Smooth muscle cell (in vitro differentiated cells): ENCODE measurements around the gene SUPT20HL2. TPM values are rescaled to one million over a fixed set of nuclear protein-coding genes. Genes with fewer than 3 reads are reported as not detected.

Experiments used
- DNase-seq: peaks from one replicate; lab custom pipeline; 2025; ENCODE audit not compliant: unreplicated experiment; lab: John Stamatoyannopoulos, UW
- H2AFZ ChIP-seq: fragments of 200-600 bp; sonication (generic); 2 replicates; pipeline ENCODE4 v1.6.0; 2016; ENCODE audit warnings: antibody characterized with exemption, low read depth, mild to moderate bottlenecking
- H3F3A ChIP-seq: fragments of 200-600 bp; sonication (generic); 2 replicates; pipeline ENCODE4 v1.6.0; 2017; ENCODE audit warnings: antibody characterized with exemption, low read depth
- H3K27ac ChIP-seq: fragments of 200-600 bp; sonication (generic); 2 replicates; pipeline ENCODE4 v1.5.1; 2016; ENCODE audit warnings: low read depth, mild to moderate bottlenecking
- H3K27me3 ChIP-seq: fragments of 200-600 bp; sonication (generic); 2 replicates; pipeline ENCODE4 v1.6.1; 2016; ENCODE audit warnings: low read depth, mild to moderate bottlenecking
- H3K36me3 ChIP-seq: fragments of 200-600 bp; sonication (generic); 2 replicates; pipeline ENCODE4 v1.5.1; 2016; ENCODE audit warnings: low read depth
- H3K4me1 ChIP-seq: fragments of 200-600 bp; sonication (generic); 2 replicates; pipeline ENCODE4 v1.5.1; 2016; ENCODE audit warnings: low read depth
- H3K4me2 ChIP-seq: fragments of 200-600 bp; sonication (generic); 2 replicates; pipeline ENCODE4 v1.6.0; 2016; ENCODE audit warnings: mild to moderate bottlenecking
- H3K4me3 ChIP-seq: fragments of 200-600 bp; sonication (generic); 2 replicates; pipeline ENCODE4 v1.5.1; 2016; ENCODE audit warnings: mild to moderate bottlenecking
- H3K79me2 ChIP-seq: fragments of 200-600 bp; sonication (generic); 2 replicates; pipeline ENCODE4 v1.6.0; 2016; ENCODE audit warnings: low read depth, mild to moderate bottlenecking
- H3K9ac ChIP-seq: fragments of 200-600 bp; sonication (generic); 2 replicates; pipeline ENCODE4 v1.6.0; 2016; ENCODE audit warnings: low read depth
- H3K9me3 ChIP-seq: fragments of 200-600 bp; sonication (generic); replicated peaks from 2 replicates; pipeline ENCODE4 v1.5.1; 2016; ENCODE audit warnings: low read depth
- H4K20me1 ChIP-seq: fragments of 200-600 bp; sonication (generic); 2 replicates; pipeline ENCODE4 v1.6.0; 2016; ENCODE audit warnings: low read depth
- CTCF ChIP-seq: fragments of 200-600 bp; sonication (generic); IDR thresholded peaks from 2 replicates; pipeline ENCODE4 v1.5.1; 2017; ENCODE audit warnings: borderline replicate concordance, mild to moderate bottlenecking, antibody characterized with exemption; ENCODE audit not compliant: insufficient read depth, poor library complexity, severe bottlenecking
- WGBS: methylation state at CpG from one replicate; pipeline ENCODE4 v1.1.7; 2016; ENCODE audit warnings: low lambda C conversion rate; 5-methylcytosine and 5-hydroxymethylcytosine counted together
- polyA plus RNA-seq: library from polyadenylated mRNA; unstranded; fragments of >200 nt; fragmentation: Nextera tagmentation; extraction: Ambion mirVana; gene quantifications from 2 replicates; pipeline ENCODE4 v1.2.1, GENCODE V29; 2016
- total RNA-seq: library from RNA; depleted of rRNA; stranded (reverse); fragments of >200 nt; gene quantifications from 2 replicates; pipeline ENCODE4 v1.2.3, GENCODE V29; 2014

SUPT20HL2 gene
- total and polyA plus RNA-seq, 2 experiments from 2014 or later, result 0.45 TPM; not detected in 1

DNA sequence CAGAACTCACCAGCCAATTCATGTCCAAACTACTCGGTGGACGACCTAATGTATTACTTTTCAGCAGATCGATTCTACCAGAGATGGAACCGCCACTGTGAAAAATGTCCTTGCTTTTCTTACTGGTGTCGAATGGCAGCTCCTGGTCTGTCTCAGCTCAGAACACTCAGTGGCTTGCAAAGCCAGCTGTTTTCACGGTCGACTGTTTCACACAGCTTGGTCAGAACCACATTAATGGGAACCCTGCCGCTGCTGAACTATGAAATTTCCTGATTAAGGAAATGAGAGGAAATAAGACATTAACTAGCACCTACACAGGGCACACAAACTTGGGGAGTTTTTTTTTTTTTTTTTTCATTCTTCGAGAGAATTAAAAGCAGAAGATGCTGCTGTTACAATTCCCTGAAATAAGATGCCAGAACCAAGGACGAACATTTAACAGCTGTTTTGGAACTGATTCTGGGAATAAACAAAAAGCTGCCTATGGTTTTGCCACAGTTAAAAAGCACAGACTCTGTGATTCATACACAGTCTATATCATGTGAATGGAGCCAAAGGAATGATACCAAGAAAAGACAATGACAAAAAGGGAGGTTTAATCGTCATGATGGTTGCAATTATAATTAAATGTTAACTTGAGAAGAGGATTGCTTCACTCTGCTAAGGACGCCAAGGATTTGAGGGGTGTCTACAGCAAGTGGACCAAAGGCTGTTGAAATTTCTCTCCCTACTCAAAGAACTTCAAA, 31.3 kb downstream of the SUPT20HL2 start:
- Histone ChIP-seq H3K9ac (peak overlapping the region; percentile 25), H4K20me1 (no peaks in the 10 kb centered on the region), H3K27ac (peak overlapping the region; percentile 81), H2AFZ (peak overlapping the region; percentile 74), H3K27me3 (no peaks in the 10 kb centered on the region), H3K4me3 (peak overlapping the region; percentile 10), H3K79me2 (no peaks in the 10 kb centered on the region), H3K36me3 (no peaks in the 10 kb centered on the region), H3K4me2 (peak overlapping the region; percentile 76), H3F3A (no peaks in the 10 kb centered on the region), H3K4me1 (peaks cover 16% of the 10 kb centered on the region), H3K9me3 (no peaks in the 10 kb centered on the region)
- TF ChIP-seq CTCF, result no peak
- DNase-seq, result no peak
- 28% methylated on average over 12 of the region's 12 CpGs for WGBS

DNA sequence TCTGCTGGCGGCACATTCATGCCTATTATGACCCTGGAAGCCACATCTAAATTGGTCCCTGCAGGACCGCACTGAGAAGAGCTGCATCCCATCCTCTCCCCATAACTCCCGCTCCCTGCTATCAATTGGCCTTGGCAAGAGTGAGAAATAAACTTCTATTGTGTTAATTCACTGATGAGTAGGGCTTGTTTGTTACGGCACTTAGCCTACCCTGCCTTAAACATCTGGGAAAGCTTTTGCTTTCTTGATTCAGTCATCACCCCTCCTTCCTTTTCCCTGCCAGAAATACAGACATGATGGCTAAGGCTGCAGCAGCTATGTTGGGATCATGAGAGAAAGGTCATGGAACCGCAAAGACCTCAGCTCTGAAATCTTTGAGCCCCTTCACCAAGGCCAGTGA, 36.5 kb downstream of the SUPT20HL2 start:
- no peaks in the 10 kb centered on the region for H3K27me3 ChIP-seq
- no peak overlapping the region for H3K4me3 ChIP-seq
- no peak for DNase-seq
- TF ChIP-seq CTCF, result no peak
- H3K4me2 ChIP-seq, result no peak overlapping the region
- no peak overlapping the region for H3K9ac ChIP-seq
- H3F3A ChIP-seq, result no peaks in the 10 kb centered on the region
- H3K27ac ChIP-seq, result no peak overlapping the region
- no peak overlapping the region for H2AFZ ChIP-seq
- H3K4me1 ChIP-seq, result peaks cover 3% of the 10 kb centered on the region
- no peaks in the 10 kb centered on the region for H4K20me1 ChIP-seq
- no peaks in the 10 kb centered on the region for H3K9me3 ChIP-seq
- H3K79me2 ChIP-seq, result no peaks in the 10 kb centered on the region
- WGBS, result 97% methylated on average over 5 of the region's 5 CpGs
- no peaks in the 10 kb centered on the region for H3K36me3 ChIP-seq

DNA sequence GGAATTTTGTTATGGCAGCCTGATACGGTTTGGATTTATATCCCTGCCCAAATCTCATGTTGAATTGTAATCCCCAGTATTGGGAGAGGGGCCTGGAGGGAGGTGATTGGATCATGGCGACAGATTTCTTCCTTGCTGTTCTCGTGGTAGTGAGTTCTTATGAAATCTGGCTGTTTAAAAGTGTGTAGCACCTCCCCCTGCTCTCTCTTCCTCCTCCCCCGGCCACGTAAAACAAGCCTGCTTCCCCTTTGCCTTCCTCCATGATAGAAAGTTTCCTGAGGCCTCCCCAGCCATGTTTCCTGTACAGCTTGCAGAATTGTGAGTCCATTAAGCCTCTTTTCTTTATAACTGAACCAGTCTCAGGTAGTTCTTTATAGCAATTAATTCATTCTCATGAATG, 37.9 kb downstream of the SUPT20HL2 start:
- Histone ChIP-seq H3K9me3 (no peaks in the 10 kb centered on the region), H3K27ac (no peak overlapping the region), H3K27me3 (no peaks in the 10 kb centered on the region), H4K20me1 (no peaks in the 10 kb centered on the region), H3K79me2 (no peaks in the 10 kb centered on the region), H2AFZ (peak overlapping the region; percentile 58), H3F3A (no peaks in the 10 kb centered on the region), H3K4me1 (no peaks in the 10 kb centered on the region), H3K9ac (no peak overlapping the region), H3K4me2 (no peak overlapping the region), H3K36me3 (no peaks in the 10 kb centered on the region), H3K4me3 (no peak overlapping the region)
- no peak for DNase-seq
- TF ChIP-seq CTCF, result no peak
- WGBS, result 77% methylated on average over 5 of the region's 5 CpGs

- H3K36me3 ChIP-seq, result no peaks in the 10 kb centered on the region
- no peaks in the 10 kb centered on the region for H3K9me3 ChIP-seq
- no peaks in the 10 kb centered on the region for H3K79me2 ChIP-seq
- H3F3A ChIP-seq, result no peaks in the 10 kb centered on the region
- no peak overlapping the region for H3K27ac ChIP-seq
- no peak for DNase-seq
- no peaks in the 10 kb centered on the region for H3K4me1 ChIP-seq
- no peak overlapping the region for H3K9ac ChIP-seq
- TF ChIP-seq CTCF, result no peak
- no peak overlapping the region for H2AFZ ChIP-seq
- H3K4me3 ChIP-seq, result no peak overlapping the region
- no peaks in the 10 kb centered on the region for H3K27me3 ChIP-seq
- no peaks in the 10 kb centered on the region for H4K20me1 ChIP-seq
- H3K4me2 ChIP-seq, result no peak overlapping the region
Measured at GRCh38 chrX:24271262-24271661, 42.6 kb downstream of the SUPT20HL2 start.
